ENCODE data around the gene ATG5.

The ATG5 gene

GRCh38 chr6:106135911-106136571, 189.5 kb downstream of the ATG5 start:
- TF ChIP-seq GATA3 (IDR thresholded peaks at IDR 0.05; ENCODE audit: low read depth, low read length) (no peak), GATA2 (IDR thresholded peaks at IDR 0.05; ENCODE audit: low read depth, low read length) (no peak)

GRCh38 chr6:106134906-106135634, 190.5 kb downstream of the ATG5 start:
- TF ChIP-seq GATA3 (IDR thresholded peaks at IDR 0.05; ENCODE audit: low read depth, low read length): no peak
- TF ChIP-seq GATA2 (IDR thresholded peaks at IDR 0.05; ENCODE audit: low read depth, low read length): no peak
